Activated CD4-positive, alpha-beta T cell treated with anti-CD3 and anti-CD28 coated beads for 48 hours (primary cell): ENCODE data around the gene LIMK2.
"Not testable (repeated sequence)": the region's sequence is repeated elsewhere in the genome, so short reads cannot be mapped to it uniquely, and the experiment has no call there.

ENCODE experiments used
- DNase-seq: peaks from one replicate; pipeline ENCODE4 v3.0.0-alpha.2; 2020

The LIMK2 gene

DNA sequence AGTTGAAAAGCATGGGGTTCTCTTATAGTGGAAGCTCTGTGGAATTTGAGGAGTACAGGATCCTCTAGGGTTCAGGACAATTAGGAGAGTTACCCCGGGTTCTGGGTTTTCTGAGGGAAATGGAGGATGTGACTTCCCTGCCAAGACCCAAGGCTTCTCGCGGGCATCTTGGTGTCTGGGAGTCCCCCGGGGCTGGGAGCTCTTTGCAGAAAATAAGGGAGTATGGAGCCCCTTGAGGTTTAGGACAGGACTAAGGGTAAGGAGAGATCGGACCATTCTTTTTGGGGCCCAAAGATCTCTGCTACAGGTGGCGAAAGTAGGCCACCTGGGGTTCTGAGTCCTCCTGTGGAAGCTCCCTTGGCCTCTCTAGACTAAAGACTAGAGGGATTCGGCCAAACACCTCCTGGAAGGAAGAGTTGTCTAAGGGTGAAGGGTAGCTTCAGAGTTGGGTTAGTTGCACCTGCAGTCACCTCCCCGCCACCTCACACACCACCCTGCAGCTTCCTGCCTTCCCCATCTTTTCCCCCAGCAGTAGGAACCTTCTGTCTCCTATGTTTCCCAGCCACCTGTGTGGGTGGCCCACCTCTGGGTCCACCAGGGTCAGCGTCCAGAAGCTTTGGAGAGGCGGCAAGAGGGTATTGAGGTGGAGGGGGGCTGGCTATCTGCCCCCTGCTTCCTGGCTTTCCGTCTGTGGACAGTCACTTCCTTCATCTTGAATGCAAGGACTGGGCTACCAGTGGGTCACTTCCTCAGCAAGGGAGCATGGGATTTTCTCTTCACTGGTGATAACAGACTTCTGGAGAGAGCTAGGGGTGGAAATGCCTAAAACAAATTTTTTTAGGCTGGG is 908 bp downstream of the LIMK2 start:
- peak; percentile 13 for DNase-seq

DNA sequence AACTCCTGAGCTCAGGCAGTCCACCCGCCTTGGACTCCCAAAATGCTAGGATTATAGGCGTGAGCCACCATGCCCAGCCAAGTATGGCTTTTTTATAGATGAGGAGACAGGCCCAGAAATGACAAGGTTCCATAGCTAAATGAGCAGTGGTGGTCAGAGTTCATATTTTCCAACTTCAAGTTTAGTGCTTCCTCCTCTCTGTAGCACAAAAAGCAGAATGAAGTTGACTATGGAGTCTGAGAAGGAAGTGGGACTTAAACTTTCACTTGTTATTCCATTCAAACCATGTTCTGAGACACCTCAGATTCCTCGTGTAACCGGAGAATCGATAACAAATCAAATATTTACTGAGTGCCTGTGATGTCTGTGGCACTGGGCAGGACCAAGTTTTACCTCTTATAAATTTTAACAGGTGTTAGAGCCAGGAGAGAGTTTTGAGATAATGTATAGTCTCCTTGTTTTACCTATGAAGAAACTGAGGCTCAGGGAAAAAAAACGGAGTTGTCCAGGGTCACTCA is 3.0 kb downstream of the LIMK2 start:
- no peak for DNase-seq

DNA sequence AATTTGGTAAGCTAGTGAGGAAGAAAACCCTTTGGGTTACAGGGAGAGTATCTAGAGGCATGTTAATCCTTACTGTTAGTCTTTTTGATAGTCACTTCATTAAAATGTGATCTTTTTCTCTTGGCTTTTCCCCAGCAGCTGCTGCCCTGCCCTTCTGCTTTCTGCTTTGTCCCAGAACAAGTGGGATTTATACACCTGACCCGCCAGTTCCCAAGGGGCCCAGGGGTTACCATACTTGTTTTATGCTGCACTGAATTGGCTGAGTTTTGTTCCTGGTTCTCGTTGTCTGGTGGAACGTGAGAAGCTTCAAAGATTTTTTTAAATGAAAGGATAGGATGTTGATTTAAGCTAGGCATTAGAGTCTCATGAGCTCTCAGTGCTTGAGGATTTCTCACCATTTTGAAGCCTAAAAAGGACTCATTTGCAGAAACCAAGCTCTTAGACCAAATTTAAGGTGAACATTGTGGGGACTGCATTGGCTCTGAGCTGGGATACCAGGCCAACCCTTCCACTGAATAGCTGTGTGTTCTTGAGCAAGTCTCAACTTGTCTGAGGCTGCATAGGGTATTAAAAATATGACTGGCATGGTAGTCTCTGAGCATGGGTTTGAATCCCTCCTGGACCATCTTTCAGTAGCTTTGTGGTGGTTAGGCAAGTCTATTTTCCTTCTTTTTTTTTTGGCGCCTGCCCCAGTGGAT is 6.6 kb downstream of the LIMK2 start:
- DNase-seq, result no peak

DNA sequence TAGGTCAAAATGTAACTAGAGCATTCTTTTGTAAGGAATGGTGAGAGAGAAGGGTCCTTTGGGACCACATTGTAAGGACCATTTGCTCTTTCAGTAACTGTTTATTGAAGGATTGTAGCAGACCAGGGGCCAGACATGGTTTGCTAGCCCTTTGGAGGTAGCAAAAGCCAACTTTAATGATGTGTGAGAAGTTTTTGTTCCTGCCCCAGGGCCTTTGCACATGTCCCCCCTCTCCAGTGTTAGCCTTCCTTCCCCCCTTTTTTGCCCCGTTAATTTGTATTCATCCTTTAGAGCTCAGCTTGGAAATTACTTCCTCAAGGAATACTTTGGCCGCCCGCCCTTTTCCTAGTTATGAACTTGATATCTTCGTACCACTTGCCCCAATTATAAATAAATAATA is 9.0 kb downstream of the LIMK2 start:
- DNase-seq, result no peak

DNA sequence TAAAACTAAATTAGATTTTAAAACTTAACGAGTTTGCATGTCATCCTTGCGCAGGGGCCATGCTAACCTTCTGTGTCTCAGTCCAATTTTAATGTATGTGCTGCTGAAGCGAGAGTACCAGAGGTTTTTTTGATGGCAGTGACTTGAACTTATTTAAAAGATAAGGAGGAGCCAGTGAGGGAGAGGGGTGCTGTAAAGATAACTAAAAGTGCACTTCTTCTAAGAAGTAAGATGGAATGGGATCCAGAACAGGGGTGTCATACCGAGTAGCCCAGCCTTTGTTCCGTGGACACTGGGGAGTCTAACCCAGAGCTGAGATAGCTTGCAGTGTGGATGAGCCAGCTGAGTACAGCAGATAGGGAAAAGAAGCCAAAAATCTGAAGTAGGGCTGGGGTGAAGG is 10.6 kb downstream of the LIMK2 start:
- no peak for DNase-seq

DNA sequence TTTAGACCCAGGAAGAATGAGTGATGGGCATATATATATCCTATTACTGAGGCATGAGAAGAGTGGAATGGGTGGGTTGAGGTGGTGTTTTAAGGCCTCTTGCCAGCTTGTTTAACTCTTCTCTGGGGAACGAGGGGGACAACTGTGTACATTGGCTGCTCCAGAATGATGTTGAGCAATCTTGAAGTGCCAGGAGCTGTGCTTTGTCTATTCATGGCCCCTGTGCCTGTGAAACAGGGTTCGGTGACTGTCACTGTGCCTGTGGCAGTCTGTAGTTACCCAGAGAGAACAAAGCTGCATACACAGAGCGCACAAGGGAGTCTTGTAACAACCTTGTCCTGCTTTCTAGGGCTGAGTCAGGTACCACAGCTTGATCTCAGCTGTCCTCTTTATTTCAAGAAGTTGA is 11.7 kb downstream of the LIMK2 start:
- no peak for DNase-seq

DNA sequence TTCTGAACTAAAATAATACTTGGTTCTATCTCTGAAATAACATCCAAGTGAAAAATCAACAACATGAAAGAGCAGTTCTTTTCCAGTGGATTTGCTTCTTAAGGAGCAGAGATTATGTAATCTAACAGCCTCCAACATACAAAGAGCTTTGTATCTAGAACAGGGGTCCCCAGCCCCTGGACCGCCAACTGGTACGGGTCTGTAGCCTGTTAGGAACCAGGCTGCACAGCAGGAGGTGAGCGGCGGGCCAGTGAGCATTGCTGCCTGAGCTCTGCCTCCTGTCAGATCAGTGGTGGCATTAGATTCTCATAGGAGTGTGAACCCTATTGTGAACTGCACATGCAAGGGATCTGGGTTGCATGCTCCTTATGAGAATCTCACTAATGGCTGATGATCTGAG is 12.6 kb downstream of the LIMK2 start:
- not testable (repeated sequence) for DNase-seq

DNA sequence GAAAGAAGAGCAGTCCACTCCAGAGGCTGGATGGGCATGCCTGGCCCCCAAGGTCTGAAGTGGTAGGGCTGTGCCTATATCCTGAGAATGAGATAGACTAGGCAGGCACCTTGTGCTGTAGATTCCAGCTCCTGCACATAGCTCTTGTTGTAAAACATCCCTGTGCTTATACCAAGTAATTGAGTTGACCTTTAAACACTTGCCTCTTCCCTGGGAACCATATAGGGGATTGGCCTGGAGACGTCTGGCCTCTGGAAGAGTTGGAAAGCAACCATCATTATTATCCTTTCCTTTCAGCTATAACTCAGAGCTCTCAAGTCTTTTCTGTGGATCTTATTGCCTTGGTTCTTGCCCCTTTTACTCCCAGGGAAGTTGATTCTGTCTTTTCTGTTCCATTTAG is 15.1 kb downstream of the LIMK2 start:
- DNase-seq, result no peak

DNA sequence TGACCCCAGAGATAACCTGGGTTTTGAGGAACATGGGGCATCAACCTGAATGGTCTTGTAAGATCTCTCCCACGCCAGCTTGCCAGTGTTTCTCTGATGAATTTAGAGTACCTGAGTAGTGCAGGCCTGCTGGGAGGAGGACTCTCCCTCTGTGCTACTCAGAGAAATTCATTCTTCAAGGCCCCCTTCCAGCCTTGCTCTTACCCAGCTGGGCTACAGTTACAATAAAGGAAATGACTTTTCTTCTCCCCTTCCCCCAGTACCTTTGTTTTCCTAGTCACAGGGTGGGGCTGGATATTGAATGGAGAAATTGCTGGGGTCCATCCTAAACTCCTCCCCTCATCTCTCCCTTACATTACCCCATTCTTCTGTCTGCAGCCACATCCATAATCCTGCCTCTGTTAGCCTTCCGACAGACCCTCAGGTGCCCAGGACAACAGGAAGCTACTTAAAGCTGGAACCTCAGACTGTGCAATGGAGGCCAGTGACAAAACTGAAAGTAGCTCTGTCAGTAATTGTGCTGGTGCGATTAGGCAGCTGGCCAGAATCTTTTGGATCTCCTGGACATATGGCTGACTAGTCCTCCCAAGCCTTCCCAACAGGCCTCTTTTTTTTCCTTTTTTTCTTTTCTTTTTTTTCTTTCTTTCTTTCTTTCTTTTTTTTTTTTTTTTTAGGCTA is 17.4 kb downstream of the LIMK2 start:
- DNase-seq, result no peak

DNA sequence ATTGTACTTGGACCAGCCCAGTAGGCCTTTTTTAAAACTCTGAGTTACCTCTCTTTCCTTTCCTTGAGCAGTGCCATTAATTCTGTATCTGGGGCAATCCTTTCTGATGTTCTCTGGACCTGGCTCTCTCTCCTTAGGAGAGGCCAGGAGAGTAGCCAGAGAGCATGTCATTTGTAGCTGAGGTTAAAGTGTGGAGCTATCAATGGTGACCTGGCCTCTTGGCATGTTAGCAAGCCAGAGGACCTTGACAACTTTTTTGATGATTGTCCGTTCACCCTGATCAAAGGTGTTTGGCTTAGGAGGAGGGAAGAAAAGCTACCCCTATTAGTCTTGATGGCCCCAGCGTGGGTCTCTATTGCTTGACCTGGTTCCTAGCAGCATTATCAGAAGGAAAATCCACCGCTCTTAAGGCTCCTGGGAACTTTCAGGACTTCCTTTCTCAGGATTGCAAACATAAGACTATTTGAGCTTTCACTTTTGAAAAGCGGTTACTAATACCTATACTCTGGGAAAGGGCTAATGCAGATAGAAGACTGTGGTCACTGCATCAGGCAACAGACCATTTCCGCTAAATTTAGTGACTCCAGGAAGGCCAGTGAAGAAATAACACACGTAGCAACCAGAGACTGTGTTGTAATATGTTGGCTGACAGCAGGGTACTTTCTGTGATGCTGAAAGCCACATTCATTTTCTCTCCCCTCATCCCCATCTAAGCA is 18.2 kb downstream of the LIMK2 start:
- no peak for DNase-seq

DNA sequence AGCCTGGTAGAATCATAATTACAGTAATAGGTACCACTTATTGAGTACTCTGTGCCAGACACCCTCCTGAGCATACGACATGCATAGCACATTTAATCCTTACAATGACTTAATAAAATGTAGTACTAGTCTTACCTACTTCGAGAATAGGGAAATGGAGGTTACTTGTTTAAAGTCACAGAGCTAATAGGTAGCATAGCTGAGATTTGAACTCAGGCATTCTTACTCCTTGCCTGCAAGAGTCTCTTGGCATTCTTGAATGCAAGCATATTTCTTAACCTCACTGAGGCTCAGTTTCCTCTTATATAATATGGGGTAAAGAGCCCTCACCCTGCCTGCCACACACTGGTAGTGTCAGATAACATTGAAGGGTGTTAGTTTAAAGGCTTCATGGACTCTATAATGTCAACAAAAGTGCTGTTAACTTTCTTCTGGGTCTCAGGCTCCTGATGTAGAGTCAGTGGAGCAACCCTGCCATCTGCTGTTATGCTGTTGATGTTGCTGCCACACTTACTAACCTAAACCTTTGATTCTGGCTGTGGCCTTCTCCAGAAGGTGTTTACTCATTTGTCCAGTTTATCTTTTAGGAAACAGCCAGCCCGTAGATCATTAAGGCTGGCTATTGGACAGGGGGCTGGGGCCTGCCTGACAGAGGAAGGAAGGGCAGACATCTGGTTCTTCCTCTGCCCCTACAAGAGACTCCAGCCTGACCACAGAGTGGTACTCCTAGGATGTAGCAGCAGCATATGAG is 18.9 kb downstream of the LIMK2 start:
- DNase-seq, result peak; percentile 20

DNA sequence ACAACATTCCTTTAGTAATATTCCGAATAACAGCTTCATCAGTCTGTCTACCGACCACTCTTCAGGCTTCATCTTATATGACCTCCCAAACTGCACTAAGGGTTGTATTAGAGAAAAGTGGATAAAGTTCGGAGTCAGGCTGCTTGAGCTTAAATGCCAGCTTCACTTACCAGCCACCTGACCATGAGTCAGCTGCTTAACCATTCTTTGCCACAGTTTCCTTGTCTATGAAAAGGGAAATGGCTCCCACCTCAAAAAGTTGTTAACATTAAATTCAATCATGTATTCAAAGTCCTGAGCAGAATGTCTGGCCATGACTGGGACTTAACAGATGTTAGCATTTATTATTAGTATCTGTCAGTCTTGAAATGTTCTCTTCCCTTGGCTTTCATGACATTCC is 20.9 kb downstream of the LIMK2 start:
- no peak for DNase-seq

DNA sequence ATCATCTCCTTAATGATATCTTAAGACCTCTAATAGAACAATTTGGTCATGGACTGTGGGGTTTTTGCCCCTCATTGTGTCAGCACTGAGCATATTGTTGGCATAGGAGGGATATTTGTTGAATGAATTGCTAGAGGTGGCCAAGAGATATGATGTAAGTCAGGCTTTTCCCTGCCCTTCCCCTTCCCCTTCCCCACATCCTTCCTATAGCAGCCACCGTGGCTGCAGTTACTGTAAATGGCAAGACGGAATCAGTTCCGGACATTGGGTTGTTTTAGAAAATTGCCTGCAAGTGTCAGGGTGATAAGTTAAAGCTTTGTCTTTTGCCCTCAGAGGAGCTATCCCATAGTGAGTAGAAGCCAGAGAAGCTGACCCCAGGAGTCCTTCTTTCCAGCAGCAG is 23.0 kb downstream of the LIMK2 start:
- DNase-seq, result no peak

DNA sequence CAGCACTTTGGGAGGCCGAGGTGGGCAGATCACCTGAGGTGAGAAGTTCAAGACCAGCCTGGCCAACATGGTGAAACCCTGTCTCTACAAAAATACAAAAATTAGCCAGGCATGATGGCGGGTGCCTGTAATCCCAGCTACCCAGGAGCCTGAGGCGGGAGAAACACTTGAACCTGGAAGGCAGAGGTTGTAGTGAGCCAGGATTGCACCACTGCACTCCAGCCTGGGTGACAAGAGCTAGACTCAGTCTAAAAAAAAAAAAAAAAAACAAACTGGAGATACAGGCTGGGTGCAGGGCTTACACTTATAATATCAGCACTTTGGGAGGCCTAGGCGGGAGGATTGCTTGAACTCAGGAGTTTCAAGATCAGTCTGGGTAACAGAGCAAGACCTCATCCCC is 23.9 kb downstream of the LIMK2 start:
- DNase-seq, result not testable (repeated sequence)

DNA sequence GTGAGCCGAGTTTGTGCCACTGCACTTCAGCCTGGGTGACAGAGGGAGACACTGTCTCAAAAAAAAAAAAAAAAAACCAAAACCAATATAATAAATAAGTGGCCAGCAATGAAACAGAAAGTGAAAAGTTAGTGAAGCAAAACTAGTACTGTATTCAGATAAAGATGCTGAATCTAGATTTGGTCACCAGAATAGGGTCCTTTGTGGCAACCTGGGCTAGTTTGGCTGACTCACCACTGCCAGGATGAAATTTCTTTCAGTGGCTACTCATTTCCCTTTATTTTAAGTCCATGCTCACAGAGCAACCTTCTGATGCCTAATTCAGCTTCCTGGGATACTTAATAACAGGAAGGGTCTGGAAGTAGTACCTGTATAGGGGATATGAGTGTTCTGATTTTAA is 26.0 kb downstream of the LIMK2 start:
- no peak for DNase-seq

DNA sequence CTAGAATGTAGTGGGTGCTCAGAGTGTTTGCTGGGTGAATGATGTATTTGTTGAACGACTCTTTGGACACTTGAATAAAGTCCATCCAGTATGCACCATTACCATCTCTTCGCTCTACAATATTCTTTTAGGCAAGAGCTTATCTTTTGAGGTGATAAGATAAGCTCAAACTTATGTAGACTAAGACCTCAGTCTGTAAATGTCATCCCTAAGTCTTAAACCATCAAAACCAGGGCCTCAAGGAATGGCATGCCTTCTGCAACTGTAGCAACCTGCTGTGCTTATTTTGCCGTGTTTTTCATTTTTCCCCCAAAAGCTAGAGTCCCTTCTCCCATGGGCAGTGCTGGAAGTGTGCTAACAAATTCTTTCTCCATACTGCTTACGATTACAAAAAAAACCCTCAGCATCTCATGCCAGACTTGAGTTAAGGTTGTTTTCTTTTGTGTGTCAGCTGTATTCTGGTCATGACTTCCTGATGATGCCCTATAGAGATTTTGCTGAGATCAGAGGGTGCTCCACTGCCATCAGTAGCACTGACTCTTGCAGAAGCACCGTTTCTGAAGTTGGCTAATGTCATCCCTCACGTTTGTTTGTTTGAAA is 27.8 kb downstream of the LIMK2 start:
- DNase-seq, result no peak

DNA sequence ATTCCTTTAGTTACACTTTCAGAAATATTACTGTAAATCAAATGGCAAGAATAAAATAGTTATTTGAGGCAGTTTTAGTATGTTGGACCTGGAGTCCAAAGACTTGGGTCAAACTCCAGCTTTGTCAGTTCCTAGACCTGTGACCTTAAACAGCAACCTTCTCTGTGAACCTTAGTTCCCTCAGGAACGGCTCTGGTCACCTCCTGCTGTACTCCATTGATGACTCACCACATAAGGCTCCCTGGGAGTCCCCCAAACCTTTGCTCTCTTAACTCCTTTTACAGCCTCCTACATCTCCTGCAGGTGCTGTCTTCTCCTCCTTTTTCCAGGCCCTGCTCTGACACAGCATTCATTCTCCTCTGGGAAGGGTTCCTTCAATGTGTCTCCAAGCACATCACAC is 29.1 kb downstream of the LIMK2 start:
- no peak for DNase-seq

DNA sequence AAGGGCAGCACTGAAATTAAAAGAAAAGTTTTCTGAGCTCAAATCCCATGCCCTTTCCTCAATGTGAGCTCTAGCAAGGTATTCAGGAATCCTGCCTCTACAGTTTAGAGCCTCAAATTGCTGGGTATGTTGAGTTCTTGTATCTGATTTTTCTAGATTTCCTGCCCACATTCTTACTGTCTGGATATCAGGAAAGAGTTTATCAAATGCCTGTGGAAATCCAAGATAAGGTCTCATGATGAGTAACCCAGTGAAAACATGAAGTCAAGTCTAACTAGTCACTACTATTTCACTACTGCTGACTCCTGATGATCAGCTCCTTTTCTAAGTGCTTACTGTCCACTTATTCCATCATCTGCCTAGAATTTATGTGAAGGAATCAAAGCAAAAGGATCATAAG is 29.8 kb downstream of the LIMK2 start:
- no peak for DNase-seq

DNA sequence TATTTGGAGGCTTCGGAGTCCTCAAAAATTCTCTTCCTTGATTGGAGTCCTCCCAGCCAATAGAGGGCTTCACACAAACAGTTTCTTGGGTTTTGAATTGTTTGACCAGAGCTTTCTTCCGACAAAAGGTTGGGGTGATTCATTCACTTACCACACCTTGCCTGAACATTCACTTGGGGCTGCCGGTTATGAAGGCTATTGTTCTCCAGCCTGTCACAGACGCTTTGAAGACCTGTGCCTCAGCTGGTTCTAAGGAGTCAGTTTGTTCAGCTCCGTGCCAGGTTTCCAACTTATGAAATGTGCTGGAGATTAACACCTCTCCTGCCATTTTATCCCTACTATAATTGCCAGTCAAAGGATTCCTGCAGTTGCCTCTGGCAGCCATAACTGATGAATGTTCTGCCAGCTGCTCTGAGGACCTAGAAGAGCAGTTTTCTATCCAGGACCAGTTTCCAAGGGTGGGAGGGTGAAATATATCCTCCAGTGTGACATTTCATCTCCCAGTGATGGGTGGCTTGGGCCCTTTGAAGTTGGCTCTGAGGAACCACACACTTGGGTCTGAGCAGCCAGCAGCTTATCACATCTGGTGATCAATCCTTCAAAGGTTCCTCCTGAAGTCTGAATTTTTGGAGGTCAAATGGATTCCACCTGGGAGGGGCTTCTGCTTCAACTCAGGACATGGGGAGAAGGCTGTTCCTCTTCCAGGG is 31.4 kb downstream of the LIMK2 start:
- DNase-seq, result no peak

DNA sequence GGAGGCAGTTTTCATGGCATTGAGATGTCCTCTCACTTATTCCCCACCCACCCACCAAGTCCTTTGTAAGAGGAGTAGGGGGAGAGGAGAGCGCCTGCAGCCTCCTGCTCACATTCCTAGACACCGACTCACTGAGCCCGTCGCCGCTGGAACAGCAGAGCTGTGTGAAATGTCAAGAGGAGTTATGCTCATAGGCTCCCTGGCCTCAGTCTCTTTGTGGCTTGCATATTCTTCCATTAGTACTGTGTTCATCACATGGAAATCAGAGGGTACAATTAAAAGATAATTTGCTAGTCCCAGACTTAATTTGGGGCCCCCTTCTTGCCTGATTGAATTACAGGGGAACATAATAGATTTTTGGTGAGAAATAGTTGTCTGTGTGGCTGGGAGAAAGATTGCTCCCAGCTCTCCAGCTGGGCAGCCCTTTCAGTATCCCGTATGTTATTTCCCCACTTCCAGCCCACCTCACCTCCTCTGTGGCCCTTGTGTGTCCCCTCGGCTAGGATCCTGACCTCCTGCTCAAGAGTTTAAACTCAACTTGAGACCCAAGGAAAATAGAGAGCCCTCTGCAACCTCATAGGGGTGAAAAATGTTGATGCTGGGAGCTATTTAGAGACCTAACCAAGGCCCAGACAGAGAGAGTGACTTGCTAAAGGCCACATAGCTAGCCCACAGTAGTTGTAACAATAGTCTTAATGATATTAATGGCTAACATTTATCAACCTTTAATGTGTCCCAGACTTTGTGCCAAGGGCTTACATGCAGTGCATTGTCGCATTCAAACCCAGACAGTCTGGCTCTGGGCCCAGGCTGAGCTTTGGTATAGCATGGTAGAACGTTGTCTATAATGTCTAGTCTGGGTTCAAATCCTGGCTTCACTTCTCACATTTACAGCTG is 32.2 kb downstream of the LIMK2 start:
- DNase-seq, result no peak
